ENCODE data around the gene BMPR1A.
A peak's percentile ranks its signal among the peaks of the same experiment; 100 is the strongest.

BMPR1A gene

DNA sequence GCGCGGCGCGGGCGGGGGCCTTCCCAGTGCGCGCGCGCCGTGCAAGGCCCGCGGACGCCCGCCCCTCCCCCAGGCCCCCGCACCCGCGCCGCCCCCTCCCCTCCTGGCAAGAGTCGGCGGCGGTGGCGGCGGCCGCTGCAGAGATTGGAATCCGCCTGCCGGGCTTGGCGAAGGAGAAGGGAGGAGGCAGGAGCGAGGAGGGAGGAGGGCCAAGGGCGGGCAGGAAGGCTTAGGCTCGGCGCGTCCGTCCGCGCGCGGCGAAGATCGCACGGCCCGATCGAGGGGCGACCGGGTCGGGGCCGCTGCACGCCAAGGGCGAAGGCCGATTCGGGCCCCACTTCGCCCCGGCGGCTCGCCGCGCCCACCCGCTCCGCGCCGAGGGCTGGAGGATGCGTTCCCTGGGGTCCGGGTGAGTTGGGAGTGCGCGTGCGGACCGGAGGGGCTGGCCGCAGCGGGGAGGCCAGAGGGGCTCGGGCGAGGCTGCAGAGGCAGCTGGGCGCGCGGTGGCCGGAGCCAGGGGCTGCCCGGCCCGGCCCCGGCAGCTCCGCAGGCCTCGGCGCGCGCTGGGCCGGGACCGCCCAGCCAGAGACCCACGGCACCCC lies at the start of gene BMPR1A:
BMPR1A (plus strand) TSS at position 109 of the 602 bp plus-strand sequence. CDS start 119,400 bp downstream, outside the sequence.
- DNase-seq (ENCODE audit: low read depth) = no peak

DNA sequence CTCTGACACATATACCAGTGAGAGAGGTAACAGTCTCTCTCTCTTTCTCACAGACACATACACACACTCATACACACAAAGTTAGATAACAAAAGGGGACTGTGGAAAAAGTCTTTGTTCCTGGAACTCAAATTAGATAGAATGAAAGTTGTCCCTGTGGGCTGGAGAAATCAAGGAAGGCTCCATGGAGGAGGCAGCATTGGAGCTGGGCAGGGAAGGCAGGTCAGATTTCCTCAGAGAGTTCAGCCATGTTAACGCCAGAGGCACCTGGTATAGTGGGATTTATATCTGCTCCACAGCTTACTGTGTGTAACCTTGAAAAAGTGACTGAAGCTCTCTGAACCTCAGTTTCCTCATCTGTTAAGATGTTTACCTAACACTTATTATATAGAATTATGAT lies 49.4 kb upstream of the BMPR1A start:
- DNase-seq (ENCODE audit: low read depth) = no peak

DNA sequence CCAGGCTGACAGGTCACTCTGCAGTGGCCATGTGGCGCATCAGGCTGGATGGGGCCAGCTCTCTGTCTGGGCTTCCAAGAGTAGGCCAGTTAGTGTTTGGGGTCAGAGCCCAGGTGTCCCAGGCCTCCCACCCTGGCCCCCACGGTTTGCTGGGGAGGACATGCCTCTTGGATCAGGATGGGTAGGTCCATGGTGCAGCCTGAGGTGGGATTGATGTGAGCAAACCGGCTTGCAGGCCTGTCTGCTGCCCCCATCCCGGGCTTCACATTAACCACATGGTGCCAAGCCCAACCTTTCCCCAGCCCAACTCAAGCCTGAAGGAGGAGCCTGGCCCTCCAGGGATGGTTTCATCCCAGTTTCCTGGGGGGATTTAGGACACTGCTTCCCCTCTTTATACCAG lies 48.9 kb upstream of the BMPR1A start:
- no peak for DNase-seq (ENCODE audit: low read depth)

DNA sequence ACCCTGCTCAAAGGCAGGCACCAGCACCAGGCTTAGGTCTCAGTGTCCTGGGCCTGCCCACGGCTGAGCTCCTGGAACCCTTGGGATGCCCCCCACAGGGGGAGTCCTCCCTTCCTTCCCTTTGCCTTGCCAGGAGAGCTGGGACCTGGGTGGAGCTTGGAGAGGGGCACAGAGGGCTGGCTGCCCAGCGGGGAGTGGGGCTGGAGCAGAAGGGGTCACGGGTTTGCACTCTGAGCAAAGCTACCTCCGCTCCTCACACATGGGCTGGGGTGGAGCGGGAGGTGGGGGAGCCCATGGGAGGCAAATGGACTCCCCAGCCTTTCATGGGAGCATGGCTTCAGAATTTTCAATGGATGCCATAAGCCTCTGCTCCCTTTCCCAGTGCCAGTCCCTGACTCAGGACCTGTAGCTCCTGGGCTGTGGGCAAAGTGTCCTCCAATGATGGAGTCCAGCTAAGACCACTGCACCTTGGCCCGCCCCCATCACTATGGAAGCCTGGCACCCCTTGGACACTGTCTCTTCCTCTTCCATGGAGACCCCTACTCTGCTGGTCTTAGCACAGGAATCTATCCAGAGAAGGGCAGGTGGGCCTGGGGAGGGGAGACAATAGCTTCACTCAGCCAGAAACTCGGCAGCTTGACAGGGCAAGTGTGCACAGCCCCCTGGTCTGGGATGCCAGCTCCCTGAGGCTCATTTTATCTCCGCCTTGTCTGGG lies 48.2 kb upstream of the BMPR1A start:
- no peak for DNase-seq (ENCODE audit: low read depth)

DNA sequence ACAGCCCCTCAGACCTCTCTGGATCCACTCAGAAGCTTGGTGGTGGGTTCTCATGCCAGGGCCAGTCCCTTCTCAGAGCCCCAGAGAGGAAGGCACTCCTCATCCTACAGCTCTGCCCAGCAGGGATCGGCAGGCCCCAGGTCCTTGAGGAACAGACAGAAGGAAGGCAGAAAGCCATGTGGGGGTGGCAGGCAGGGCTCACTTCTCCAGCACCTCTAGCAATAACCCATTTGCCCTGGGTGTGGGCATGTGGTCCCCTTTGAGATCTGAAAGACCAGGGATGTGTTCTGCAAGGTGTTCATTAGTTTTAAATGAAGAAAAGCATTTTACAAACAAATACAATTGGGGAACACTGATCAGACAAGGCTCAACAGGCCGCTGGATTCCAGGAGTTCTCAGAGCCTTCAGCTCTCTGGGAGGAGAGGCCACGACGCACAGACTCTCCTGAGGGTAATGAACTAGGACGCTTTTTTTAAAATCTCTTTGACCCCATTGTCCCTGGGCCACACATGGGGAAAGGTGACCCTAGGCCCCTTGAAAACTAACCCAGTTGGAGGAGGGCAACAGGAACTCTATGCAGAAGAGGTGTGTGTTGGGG lies 47.5 kb upstream of the BMPR1A start:
- DNase-seq (ENCODE audit: low read depth) = no peak

DNA sequence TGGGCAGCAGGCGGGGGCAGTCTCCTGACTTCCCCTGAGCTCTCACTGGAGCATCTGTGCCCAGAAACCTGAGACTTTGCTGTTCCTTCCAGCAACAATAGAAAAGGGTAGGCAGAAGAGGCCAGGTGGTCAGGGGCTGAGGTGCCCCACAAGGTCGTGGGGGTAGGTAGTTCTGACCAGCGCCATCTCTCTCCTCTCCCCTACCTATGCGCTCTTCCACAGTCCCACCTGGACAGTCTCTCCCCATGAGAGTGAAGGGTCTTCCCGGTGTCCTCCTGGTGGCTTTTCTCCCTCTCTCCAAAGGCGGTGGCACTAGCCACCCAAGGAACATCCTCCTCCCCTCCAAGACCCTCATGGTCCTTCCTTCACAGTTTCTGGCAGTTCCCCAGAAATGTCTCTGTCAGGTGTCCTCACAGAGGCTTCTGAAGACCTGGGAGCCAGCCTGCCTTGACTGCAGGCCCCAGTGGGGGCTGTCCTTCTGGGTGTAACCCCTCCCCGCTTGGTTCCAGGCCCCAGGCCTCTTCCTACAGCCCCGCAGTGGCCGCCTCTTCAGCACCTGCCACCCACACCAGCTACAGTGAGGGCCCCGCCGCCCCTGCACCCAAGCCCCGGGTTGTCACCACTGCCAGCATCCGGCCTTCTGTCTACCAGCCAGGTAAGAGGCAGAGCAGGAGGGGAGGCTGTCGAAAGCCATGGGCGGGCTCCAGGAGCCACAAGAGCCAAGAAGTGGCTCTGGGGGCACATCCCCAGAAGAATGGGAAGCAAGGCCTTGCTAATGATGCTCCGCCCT lies 46.8 kb upstream of the BMPR1A start:
- no peak for DNase-seq (ENCODE audit: low read depth)

DNA sequence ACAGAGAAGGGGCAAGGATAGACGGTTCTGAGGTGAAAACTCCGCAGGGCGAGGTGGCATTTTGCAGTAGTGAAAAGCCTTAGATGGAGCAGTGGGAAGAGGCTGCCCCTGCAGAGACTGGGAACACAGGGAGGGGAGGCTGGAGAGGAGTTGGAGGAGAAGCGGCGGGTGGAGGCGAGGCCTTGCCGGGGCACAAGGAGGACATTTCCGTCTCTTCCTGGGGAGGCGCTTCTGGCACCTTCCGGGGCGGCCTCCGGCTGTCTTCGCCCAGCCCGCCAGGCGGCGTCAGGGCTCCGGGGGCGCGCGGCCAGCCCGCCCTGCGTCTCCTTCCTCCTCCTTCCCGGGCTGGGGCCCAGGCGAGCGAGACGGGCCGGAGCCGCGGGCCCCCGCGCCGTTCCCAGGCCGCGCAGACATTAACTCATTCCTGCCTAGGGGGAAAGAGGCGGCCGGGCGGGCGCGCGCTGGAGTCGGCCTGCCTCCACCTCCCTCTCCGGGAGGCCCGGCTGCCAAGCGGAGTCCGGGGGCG lies 45.4 kb upstream of the BMPR1A start:
- peak; percentile 78 for DNase-seq (ENCODE audit: low read depth)

DNA sequence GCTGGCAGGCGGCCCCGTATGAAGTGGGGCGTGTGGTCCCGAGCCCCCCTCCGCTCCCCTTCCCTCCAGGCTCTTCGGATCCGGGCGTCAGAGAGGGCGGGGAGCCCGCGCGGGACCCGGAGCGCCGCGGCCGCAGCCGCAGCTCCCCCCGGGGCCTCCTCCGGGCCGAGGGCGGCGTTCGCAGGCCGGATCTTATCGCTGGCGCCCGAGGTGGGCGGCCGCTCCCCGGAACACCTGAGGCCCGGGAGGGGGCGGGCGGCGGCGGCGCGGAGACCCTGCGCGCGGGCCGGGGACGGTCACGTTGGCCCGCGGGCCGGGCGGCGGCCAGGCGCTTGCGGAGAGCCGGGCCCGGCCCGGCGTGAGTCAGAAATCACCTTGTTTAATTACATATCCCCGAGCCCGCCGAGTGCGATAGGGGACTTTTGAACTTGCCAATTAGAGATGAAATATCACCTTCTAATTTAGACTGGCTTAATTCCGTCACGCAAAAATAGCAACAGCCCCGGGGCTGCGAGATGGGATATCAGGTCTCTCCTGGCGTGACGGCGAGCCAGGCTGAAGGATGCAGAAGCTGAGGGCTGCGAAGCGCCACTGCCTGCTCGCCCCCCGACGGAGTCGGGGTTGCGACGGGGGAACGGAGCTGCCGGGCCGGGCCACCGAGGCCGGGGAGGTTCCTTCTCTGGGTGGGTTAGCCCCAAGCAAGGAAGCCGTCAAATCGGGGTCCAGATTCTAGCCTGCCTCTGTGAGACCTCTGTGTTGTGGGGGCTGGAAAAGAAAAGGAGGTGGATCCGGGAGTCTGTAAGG lies 44.7 kb upstream of the BMPR1A start:
- peak; percentile 44 for DNase-seq (ENCODE audit: low read depth)

DNA sequence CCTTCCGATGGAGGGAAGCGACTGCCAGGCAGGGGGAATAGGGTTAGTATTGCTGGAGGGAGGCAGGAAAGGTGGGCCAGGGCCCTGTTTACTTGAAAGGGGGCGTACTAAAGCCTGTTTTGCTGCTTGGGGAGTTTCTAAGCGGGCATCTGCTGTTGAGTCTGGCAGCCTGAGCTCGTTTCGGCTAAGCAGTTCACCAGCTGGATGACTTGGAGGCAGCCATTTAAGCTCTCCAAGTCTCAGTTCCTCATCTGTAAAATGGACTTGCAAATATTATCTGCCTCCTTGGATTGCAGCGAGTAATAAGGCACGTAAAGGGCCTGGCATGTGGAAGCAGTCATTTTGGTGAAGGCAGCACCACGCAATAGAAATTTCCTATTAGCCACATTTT lies 44.1 kb upstream of the BMPR1A start:
- DNase-seq (ENCODE audit: low read depth) = no peak

DNA sequence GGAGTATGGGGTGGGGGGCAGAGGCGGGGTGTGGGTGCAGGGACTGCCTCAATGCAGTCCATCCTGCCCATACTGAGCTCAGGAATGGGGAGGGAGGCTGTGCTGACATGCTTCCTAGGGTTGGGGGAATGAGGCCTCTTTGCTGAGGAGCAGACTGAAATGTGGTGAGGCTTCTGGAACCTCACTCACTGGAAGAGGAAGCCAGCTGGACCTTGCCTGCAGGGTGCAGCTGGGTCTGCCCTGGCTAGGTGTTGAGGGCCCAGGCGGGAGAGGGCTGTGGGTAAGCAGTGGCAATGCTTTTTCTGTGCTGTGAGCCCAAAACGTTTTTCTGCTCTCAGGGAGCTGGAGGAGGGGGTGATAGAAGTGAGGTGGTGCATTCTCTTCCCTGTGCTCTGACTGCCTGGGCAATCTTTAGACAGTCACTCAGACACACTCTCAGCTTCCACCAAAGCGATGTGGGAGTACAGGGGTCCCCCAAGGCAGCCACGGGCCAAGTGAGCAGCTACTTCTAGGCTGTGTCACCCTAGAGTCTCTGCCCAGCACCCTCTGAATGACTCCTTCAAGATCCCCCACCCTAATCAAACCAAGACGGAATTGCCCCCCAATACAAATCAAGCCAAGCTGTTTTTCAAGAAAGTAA lies 41.1 kb upstream of the BMPR1A start:
- DNase-seq (ENCODE audit: low read depth) = no peak

DNA sequence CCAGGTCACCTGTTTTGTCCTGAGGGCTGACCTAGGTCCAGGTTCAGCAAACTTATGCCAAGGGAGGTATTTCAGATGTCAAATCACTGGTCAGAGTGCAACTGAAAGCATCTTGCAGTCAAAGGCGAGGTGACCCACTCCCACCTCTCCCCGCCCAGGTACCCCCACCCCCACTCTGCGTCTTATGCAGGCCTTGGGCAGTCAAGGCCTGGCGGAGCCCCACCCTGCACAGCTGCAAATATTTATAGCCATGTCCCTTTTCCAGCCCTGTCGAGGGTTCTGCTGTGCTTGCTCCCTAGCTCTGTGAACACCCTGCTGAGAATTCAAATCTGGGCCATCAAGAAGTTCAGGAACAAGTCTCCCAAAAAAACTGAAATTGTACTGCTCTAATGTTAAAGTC lies 40.6 kb upstream of the BMPR1A start:
- no peak for DNase-seq (ENCODE audit: low read depth)

DNA sequence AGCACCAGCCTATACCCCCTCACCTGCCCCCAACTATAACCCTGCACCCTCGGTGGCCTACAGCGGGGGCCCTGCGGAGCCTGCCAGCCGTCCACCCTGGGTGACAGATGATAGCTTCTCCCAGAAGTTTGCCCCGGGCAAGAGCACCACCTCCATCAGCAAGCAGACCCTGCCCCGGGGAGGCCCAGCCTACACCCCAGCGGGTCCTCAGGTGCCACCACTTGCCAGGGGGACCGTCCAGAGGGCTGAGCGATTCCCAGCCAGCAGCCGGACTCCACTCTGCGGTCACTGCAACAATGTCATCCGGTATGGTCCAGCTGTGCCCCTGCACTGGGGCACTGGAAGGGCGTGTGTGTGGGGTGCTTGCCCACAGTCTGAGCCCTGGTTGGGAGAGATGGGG lies 40.0 kb upstream of the BMPR1A start:
- DNase-seq (ENCODE audit: low read depth) = no peak

DNA sequence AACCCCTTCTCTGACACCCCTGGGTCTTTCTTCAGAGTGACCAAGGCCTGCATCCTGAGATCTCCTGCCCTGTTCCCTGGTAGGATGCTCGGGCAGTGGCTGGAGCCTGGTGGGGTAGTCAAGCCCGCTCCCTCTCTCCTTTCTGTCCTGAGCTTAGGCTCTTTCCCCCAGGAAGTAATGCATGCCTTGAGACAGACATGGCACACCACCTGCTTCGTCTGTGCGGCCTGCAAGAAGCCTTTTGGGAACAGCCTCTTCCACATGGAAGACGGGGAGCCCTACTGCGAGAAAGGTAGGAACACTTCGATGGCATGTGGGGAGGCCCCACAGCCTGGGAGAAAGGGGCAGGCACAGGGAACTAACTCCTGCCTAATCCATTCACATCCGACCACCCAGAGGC lies 37.9 kb upstream of the BMPR1A start:
- DNase-seq (ENCODE audit: low read depth) = no peak

DNA sequence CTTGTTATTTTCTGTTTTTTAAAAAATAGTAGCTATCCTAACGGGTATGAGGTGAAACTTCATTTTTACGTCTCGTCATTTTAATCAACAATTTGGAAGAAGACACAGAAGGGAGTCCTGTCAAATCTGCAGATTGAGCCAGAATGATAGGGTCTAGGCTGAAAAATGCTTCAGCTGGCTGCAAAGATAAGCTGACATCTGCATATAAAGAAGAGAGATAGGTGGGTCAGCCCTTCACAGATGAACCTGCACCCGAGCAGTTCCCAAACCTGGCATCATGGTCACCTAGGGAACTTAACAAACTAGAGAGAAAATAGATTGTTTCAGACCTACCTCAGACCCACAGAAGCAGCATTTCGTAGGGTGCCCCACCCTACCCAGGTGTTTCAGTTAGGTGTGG lies 35.2 kb upstream of the BMPR1A start:
- DNase-seq (ENCODE audit: low read depth) = no peak

DNA sequence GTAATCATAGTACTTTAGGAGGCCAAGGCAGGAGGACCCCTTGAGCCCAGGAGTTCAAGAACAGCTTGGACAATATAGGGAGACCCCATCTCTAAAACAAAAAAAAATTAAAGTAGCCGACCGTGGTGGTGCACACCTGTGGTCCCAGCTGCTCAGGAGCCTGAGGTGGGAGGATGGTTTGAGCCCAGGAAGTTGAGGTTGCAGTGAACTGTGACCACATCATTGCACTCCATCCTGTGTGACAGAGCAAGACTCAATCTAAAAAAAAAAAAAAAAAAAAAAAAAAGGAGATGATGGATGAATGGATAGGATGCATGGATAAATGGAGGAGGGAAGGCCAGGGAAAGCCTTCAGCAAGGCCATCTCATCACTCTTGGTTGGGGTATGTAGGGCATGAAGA lies 33.4 kb upstream of the BMPR1A start:
- DNase-seq (ENCODE audit: low read depth) = no peak

DNA sequence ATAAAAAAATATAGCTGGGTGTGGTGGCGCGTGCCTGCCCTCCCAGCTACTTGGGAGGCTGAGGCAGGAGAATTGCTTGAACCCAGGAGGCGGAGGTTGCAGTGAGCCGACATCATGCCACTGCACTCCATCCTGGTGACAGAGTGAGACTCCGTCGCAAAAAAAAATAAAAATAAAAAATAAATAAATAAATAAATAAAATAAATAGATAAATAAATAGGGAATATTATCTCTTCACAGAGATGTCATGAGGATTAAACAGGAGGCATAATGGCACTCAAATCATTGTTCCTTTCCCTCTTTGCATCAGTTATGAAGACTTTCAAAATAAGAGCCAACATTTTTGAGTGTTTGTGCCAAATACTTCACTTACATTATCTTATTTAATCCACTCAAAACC lies 32.0 kb upstream of the BMPR1A start:
- no peak for DNase-seq (ENCODE audit: low read depth)

DNA sequence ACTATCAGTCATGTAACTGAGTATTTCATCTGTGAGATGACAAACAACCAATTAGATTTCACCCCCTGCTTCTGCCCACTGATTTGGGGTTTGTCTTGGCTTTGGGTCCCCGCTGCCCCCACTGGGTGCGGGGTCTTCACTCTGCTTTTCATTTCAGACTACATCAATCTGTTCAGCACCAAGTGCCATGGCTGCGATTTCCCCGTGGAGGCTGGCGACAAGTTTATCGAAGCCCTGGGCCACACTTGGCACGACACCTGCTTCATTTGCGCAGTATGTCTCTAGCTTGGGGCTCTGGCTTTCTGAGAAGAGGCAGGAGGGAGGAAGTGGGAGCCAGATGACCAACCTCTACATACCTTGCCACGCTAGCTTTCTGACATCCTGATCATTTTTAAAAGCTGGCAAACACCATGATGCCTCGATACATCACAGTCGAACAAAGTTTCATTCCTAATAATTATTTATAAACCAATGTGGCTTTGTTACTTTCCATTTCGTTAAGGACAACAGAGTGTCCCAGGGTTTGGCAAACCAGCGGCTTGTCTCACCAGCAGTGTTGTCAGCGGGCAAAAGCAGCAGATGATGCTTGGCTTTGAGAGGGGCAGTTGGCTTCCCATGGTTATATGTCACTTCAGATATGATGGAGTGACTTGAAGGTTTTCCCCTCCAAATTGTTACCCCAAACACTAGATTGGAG lies 30.3 kb upstream of the BMPR1A start:
- no peak for DNase-seq (ENCODE audit: low read depth)

DNA sequence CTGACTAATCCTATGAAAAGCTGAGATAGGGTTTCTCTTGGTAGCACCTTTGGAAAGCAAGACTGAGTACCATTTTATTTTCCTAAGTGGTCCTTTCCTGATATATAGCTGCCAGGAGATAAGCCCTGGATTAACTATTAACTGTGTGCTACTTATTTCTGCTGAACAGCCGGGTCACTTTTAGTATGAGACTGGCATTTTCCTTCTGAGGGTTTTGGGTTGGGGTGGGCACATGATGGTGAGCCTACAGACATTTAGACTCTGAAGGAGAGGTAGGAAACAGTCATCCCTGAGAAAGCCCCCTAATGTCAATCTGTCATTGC lies 29.8 kb upstream of the BMPR1A start:
- DNase-seq (ENCODE audit: low read depth) = no peak

DNA sequence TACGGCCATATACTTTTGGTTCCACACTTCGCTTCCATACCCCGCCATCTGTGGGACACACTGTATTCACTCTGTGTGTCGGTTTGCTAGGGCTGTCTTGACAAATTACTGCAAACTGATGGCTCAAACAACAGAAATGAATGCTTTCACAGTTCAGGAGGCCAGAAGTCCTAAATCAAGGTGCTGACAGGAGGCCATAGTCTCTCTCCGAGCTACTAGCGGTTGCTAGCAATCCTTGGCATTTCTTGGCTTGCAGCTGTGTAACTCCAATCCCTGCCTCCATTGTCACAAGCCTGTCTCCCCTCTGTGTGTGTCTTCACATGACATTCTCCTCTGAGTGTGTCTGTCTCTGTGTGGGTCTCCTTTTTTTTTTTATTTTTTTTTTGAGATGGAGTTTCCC lies 28.9 kb upstream of the BMPR1A start:
- DNase-seq (ENCODE audit: low read depth) = no peak

DNA sequence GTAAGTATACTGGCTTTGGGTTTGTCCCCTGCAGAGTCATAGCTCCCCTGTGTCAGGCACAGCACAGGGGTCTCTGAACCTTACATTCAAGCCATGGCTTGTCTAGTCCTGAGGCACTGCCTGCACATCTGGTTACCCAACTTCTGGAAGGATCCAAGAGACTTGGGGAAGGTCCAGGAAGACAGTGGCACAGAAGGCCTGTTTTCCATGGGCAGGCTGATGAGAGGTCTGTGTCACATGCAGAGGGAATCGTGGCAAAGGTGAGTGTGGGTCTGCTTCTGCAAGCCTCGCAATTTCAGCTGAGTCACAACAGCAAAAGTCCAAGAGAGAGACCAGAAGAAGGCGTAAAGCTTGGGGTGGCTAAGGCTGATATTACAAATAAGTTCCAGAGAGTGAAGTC lies 28.4 kb upstream of the BMPR1A start:
- DNase-seq (ENCODE audit: low read depth) = no peak

DNA sequence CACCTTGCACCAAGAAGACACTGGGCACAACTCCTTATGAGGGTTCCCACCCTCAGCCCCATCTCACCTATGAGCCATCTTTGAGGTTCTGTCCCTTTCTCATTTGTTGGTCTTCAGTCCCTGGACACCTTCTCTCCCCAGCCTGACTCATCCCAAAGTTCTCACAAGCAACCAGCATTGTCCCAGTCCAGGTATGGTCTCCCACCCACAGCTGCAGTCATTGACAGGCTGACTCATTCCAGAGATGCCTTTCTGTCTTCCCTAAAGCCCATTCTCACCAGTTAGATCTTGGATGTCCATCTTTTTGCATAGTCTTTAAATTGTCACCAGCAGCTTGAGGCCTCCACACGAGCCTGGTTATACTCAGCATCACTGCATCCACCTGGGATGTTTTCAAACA lies 26.7 kb upstream of the BMPR1A start:
- no peak for DNase-seq (ENCODE audit: low read depth)

Data from activated T-cell treated with anti-CD3 and anti-CD28 coated beads for 24 hours (primary cell).